HEK293 (cell line): ENCODE data around the gene C1RL.

Source experiments
- ATF2 ChIP-seq: fragments of 450-650 bp; formaldehyde crosslinking; IDR thresholded peaks from 2 replicates; pipeline ENCODE4 v1.5.1; 2016; ENCODE audit warnings: missing biosample characterization, missing genetic modification characterization, low read depth
- CTCF ChIP-seq: fragments of 450-650 bp; formaldehyde crosslinking; IDR thresholded peaks from 2 replicates; pipeline ENCODE4 v1.5.1; 2016; ENCODE audit warnings: missing biosample characterization, missing genetic modification characterization
- MYNN ChIP-seq: fragments of 450-650 bp; formaldehyde crosslinking; IDR thresholded peaks from 2 replicates; pipeline ENCODE4 v1.5.1; 2016; ENCODE audit warnings: missing biosample characterization, missing genetic modification characterization, borderline replicate concordance
- TCF7L2 ChIP-seq: IDR thresholded peaks from 2 replicates; pipeline ENCODE4 v1.6.1; 2011; ENCODE audit warnings: low read depth, mild to moderate bottlenecking, inconsistent platforms, low read length, moderate library complexity, borderline replicate concordance
- ZBTB44 ChIP-seq: fragments of 450-650 bp; IDR thresholded peaks from 2 replicates; pipeline ENCODE4 v1.5.1; 2018; ENCODE audit warnings: missing biosample characterization, mild to moderate bottlenecking, missing genetic modification characterization
- ZBTB8A ChIP-seq: fragments of 450-650 bp; formaldehyde crosslinking; IDR thresholded peaks from 2 replicates; pipeline ENCODE4 v1.5.1; 2016; ENCODE audit warnings: missing biosample characterization, missing genetic modification characterization
- ZFP3 ChIP-seq: fragments of 450-650 bp; formaldehyde crosslinking; IDR thresholded peaks from 2 replicates; pipeline ENCODE4 v1.5.1; 2016; ENCODE audit warnings: low read depth, missing biosample characterization, missing genetic modification characterization
- ZNF133 ChIP-seq: fragments of 450-650 bp; formaldehyde crosslinking; IDR thresholded peaks from 2 replicates; pipeline ENCODE4 v1.5.1; 2016; ENCODE audit warnings: missing biosample characterization, missing genetic modification characterization
- ZNF366 ChIP-seq: fragments of 450-650 bp; formaldehyde crosslinking; conservative IDR thresholded peaks from 2 replicates; pipeline ENCODE4 v1.5.1; 2016; ENCODE audit warnings: missing biosample characterization, missing genetic modification characterization
- ZNF510 ChIP-seq: fragments of 450-650 bp; formaldehyde crosslinking; IDR thresholded peaks from 2 replicates; pipeline ENCODE4 v1.5.1; 2018; ENCODE audit warnings: mild to moderate bottlenecking, missing genetic modification characterization, missing biosample characterization; ENCODE audit not compliant: insufficient replicate concordance
- ZNF558 ChIP-seq: fragments of 450-650 bp; formaldehyde crosslinking; IDR thresholded peaks from 2 replicates; pipeline ENCODE4 v1.5.1; 2016; ENCODE audit warnings: missing biosample characterization, missing genetic modification characterization
- ZNF785 ChIP-seq: fragments of 450-650 bp; formaldehyde crosslinking; IDR thresholded peaks from 2 replicates; pipeline ENCODE4 v1.5.1; 2016; ENCODE audit warnings: missing biosample characterization, missing genetic modification characterization

GRCh38 chr12:7096979-7097378 is 12.0 kb downstream of the C1RL start:
- TF ChIP-seq CTCF (tag by site-specific recombination) (no peak), MYNN (no peak), ZBTB8A (tag by site-specific recombination) (no peak), ZNF133 (no peak), ZNF558 (tag by site-specific recombination) (no peak), TCF7L2 (no peak), ZNF785 (tag by site-specific recombination) (no peak), ZNF366 (tag by site-specific recombination) (no peak), ZNF510 (tag by site-specific recombination) (no peak), ZBTB44 (tag by site-specific recombination) (no peak), ZFP3 (no peak), ATF2 (no peak)
